ENCODE results near the gene KCNN3.
A peak's percentile ranks its signal among the peaks of the same experiment; 100 is the strongest.
"Not testable (repeated sequence)": the region's sequence is repeated elsewhere in the genome, so short reads cannot be mapped to it uniquely, and the experiment has no call there.

The KCNN3 gene

DNA sequence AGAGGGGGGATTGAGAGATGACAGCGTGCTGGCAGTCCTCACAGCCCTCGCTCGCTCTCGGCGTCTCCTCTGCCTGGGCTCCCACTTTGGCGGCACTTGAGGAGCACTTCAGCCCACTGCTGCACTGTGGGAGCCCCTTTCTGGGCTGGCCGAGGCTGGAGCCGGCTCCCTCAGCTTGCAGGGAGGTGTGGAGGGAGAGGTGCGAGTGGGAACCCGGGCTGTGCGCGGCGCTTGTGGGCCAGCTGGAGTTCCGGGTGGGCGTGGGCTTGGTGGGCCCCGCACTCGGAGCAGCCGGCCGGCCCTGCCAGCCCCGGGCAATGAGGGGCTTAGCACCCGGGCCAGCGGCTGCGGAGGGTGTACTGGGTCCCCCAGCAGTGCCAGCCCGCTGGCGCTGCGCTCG, 192.2 kb downstream of the KCNN3 start:
- not testable (repeated sequence) for DNase-seq

DNA sequence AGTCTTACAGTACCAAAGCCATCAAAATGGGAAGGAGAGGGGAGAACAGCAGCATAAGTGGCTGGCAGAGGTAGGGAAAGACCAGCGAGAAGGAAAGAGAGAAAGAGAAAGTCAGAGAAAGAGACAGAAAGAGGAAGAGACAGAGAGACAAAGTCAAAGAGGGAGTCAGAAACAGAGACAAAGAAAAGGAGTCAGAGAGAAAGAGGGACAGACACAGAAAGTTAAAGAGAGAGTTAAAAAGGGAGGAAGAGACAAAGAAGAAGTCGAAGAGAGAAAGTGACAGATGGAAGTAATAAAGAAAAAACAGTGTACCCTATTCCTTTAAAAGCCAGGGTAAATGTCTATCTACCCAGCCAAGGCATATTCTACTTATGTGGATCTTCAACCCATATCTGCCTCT, 193.2 kb downstream of the KCNN3 start:
- not testable (repeated sequence) for DNase-seq

DNA sequence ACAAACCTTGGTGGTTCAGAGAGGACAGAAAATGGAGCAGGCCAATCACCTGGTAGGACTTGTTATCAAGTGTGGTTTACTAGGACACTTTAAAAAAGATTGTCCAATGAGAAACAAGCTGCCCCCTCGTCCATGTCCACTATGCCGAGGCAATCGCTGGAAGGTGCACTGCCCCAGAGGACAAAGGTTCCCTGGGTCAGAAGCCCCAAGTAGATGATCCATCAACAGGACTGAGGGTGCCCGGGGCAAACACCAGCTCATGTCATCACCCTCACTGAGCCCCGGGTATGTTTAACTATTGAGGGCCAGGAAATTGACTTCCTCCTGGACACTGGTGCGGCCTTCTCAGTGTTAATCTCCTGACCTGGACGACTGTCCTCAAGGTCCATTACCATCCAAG, 195.6 kb downstream of the KCNN3 start:
- not testable (repeated sequence) for DNase-seq

DNA sequence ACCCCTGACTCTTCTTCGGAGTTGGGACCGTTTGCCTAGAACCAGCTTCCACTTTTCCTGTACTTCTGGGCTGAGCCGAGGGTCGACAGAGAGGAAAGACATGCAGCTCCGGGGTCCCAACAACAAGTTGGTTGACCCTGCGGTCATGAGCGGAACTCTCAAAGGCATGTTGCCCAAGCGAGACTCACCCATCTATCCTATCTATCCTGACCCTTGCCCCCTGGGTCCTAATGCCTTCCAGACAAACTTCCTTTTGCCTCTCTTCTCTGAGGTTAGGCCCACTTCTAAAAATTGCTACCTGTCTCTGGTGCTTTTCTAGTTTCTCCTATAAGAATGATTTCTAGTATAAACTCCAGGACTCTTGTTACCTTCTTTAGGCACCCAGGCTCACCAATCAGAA, 197.8 kb downstream of the KCNN3 start:
- not testable (repeated sequence) for DNase-seq

DNA sequence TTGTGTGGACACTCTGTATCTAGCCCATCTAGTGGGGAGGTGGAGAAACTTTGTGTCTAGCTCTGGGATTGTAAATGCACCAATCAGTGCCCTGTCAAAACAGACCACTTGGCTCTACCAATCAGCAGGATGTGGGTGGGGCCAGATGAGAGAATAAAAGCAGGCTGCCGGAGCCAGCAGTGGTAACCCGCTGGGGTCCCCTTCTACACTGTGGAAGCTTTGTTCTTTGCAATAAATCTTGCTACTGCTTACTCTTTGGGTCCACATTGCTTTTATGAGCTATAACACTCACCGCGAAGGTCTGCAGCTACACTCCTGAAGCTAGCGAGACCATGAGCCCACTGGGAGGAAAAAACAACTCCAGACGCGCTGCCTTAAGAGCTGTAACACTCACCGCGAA, 198.7 kb downstream of the KCNN3 start:
- not testable (repeated sequence) for DNase-seq

DNA sequence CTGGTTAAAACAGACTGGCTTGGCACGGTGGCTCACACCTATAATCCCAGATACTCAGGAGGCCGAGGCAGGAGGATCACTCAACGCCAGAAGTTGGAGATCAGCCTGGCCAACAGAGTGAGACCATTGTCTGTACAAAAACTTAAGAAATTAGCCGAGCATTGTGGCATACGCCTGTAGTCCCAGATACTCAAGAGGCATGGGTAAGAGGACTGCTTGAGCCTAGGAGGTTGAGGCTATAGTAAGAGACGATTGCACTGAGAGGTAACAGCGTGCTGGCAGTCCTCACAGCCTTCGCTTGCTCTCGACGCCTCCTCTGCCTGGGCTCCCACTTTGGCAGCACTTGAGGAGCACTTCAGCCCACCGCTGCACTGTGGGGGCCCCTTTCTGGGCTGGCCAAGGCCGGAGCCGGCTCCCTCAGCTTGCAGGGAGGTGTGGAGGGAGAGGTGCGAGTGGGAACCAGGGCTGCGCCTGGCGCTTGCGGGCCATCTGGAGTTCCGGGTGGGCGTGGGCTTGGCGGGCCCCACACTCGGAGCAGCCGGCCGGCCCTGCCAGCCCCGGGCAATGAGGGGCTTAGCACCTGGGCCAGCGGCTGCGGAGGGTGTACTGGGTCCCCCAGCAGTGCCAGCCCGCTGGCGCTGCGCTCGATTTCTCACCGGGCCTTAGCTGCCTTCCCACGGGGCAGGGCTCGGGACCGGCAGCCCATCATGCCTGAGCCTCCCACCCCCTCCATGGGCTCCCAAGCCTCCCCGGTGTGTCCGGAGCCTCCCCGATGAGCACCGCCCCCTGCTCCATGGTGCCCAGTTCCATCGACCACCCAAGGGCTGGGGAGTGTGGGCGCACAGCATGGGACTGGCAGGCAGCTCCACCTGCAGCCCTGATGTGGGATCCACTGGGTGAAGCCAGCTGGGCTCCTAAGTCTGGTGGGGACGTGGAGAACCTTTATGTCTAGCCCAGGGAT, 199.5 kb downstream of the KCNN3 start:
- not testable (repeated sequence) for DNase-seq

DNA sequence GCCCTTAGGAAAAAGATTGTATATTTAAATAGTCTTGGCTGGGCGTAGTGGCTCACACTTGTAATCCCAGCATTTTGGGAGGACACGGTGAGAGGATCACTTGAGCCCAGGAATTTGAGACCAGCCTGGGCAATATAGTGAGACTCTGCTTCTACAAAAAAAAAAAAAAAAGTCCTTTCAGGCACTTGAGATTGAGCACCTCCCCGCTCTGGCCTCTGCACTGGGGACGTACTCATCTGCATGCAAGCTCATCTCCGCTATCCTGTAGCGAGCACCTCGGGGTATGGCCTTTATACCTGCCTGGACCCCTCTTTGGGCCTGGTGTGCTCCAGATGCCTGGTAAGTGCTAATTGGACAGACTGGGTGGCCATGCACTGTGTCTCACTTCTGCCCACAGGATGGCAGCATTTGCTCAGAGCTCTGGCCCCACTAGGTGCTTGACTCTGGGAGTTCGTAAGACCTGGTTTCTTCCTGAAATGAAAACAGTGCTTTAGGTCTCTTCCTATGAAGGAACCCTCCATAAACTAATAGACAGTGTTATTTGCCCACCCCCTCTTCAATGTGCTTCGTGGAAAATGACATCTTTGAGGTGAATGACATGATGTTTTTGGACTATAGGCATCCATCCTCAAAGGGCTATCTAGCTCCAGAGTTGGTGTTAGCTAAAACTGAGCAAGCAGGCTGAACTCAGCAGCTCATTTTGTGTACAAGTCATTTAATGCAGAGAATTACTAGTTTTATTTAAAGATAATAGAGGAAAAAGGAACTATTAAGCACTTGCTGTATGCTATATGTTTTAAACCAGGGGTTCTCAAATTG, 200.4 kb downstream of the KCNN3 start:
- peak; percentile 87 for DNase-seq

DNA sequence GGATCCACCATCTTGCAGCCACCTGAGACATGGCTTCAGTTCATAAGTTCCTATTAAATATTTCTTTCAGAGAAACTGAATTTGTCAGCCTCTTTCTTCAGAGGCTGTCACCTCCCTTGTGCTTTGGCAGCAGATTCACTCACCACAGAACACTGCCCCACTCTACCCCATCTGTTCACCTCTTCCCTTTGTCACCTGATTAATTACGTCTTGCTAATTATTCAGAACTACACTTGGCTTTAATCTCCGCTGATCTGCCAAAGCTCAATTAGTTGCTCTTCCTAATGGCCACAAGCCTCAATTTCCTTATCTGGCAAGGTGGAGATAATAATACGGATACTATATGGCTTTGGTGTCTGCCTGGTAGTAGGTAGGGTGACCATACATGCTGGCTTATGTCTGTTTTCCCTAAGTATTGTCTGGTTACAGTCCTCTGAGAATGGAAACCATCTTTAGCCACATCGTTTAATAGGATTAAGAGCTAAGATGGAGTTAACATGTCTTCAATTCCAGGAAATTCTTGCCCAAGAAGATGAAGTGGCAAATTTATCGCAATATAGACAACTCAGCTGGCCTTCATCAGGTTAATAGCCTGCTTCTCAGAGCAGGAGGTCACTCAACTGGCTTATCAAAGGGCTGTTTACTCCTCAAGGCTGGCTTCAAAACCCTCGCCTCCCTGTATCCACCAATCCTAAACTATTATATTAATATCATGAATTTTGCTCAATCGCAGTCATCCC, 203.9 kb downstream of the KCNN3 start:
- no peak for DNase-seq

DNA sequence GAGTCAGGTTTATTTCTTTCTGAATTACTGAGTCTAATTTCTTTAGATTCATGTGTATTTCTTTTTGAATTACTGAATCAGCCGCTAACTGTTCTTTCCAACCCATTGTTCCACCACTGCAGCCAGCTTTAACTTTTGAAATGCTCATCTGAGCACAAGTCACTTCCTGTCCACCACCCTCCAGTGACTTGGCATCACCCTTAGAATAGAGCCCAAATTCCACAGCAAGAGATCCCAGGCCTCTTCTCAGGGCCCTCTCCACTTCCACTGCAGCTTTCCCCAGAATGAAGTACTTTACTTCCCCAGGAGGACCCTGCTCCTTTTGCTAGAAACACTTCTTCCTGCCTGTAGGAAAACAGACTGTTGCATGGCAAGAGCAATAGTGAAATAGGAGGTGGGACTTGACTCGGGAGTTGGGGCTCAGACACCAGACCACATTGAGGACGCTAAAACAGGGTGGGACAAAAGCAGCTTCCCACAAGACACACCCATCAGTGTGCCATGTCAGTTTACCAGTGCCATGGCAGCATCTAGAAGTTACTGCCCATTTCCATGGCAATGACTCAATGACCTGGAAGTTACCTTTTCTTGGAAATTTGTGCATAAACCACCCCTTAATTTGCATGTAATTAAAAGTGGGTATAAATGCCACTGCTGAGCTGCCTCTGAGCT, 205.6 kb downstream of the KCNN3 start:
- peak; percentile 56 for DNase-seq

DNA sequence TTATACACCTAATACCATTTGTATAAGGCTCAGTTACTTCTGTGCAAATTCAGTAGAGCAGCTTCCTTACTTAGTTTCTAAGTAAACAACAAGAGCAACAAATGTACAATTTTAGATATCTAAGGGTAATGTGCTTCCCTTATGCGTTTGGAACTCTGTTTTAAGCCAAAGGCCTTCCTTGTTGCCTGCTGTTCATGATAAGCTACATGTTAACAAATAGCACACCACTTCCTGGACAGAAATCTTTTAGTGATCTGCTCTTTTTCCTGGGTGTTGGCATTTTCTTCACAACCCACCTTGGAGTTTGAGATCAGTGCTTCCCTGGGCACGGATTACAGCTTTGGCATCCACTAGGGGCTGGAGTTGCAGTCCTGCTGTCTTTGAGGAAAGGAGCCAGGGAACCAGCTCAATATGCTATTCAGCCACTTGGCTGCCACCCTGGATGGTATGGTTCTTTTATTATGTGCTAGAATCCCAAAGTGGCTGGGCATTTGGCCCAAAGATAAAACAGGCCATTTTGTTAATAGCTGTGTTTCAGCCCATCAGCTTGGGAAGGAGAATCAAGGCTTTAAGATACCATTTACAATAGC, 206.5 kb downstream of the KCNN3 start:
- DNase-seq: peak; percentile 46

DNA sequence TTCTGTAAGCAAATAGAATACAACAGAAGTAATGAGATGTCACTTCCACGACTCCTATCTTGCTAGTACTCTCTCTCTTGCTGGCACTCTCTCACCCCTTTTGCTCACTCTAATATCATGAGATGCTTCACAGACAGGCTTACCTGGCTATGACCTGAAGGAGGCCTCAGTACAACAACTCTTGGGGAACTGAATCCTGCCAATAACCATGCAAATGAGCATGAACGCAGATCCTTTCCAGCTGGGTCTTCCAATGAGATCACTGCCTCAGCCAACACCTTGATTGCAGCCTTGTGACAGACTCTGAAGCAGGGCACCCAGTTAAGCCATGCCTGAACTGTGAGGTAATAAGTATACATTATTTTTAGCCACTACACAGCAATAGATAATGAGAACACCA, 209.0 kb downstream of the KCNN3 start:
- no peak for DNase-seq

DNA sequence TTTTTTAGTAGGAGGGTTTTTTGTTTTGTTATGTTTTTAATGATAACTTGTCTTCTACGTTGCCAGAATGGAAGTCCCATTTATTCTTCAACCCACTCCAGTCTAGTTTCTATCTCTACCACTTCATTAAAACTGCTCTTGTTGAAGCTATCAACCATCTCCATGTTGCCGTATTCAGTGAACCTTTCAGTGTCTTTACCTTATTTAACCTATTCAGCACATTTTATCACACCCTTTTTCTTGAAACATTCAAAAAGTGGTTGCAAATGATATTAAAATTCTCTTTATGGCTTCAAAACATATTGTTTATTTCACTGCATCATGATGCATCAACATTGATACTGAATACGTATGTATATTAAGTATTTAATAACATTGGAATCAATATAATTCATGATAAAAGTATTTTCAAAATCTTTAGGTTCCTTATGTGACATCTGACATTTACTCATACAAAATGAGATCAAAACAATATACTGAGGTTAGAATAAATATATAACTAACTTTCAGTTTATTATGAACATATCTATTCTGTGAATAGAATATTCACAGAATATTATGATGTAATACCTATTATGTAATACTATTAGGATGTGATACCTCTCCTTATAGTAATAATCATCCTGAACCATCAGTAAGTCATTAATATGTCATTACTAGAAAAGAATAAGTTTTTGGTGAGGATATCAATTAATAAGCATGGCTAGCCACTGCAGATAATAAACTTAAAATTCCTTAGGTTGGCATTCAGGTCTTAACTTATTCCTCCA, 210.1 kb downstream of the KCNN3 start:
- DNase-seq: no peak

DNA sequence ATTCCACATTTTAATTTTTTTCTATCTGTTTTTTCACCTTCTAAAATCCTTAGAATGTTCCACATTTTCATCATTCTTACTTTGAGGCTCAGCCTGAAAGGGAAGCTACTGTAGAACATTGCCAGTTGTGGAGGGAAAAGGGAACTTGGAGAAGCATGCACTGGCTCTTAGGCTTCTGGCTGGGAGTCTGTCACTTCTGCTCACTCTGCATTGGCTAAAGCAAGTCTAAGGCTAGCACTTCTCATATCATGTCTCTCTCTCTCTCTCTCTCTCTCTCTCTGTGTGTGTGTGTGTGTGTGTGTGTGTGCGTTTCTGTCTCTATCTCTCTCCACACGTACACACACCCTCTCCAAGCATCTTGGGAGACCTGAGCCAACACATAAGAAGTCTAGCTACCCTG, 212.5 kb downstream of the KCNN3 start:
- DNase-seq: peak; percentile 68

DNA sequence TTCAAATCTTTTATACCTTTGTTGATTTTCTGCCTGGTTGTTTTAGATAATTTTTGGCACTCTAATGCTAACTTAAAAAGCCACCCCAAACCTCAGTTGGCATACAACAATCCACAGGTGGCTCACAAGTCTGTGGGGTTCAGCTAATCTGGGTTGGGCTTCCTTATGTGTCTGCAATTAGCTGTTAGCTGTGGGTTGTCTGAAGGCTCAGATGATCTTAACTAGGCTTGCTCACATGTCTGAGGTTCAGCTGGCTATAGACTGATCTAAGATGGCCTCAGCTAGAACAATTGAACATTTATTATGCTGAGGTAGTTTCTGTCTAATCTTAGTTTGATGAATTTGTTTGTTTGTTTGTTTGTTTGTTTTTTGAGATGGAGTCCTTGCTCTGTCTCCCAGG, 217.2 kb downstream of the KCNN3 start:
- DNase-seq: peak; percentile 22
